Kidney (tissue), 14 donors: ENCODE data around the gene NASP. TPM values are rescaled to one million over a fixed set of nuclear protein-coding genes. Genes with fewer than 3 reads are reported as not detected.
A peak's percentile ranks its signal among the peaks of the same experiment; 100 is the strongest.

Experiments used
- DNase-seq, 5 donors: peaks; one replicate each; pipeline ENCODE4 v3.0.0-alpha.2; 2013 to 2020
- FAIRE-seq: peaks from 2 replicates; lab custom pipeline; 2012; peaks lifted over from hg19 to GRCh38; lab: Jason Lieb, UNC
- H3K27ac ChIP-seq, 2 donors: one replicate each; pipeline ENCODE4 v1.7.0; 2013; ENCODE audit warnings: low read depth in 2 of 2, low read length in 2 of 2, inconsistent platforms in 1 of 2
- H3K27me3 ChIP-seq: one replicate; pipeline ENCODE4 v1.7.1; 2013; ENCODE audit warnings: low read length, inconsistent platforms; ENCODE audit not compliant: control insufficient read depth, insufficient read depth
- H3K36me3 ChIP-seq, 3 donors: one replicate each; pipeline versions ENCODE4 v1.7.0 to v1.7.1; 2013; ENCODE audit warnings: low read length in 3 of 3, control low read depth in 1 of 3, inconsistent platforms in 1 of 3; ENCODE audit not compliant: insufficient read depth in 3 of 3, control insufficient read depth in 2 of 3
- H3K4me1 ChIP-seq, 3 donors: one replicate each; pipeline versions ENCODE4 v1.7.0 to v1.7.1; 2013; ENCODE audit warnings: low read length in 3 of 3, inconsistent platforms in 1 of 3, low read depth in 1 of 3; ENCODE audit not compliant: control insufficient read depth in 2 of 3, insufficient read depth in 2 of 3
- H3K4me3 ChIP-seq, 3 donors: one replicate each; pipeline versions ENCODE4 v1.7.0 to v1.8.1; 2013; ENCODE audit warnings: low read length in 3 of 3, control low read depth in 1 of 3, inconsistent platforms in 1 of 3
- H3K9ac ChIP-seq, 3 donors: one replicate each; pipeline versions ENCODE4 v1.7.0 to v1.7.1; 2013; ENCODE audit warnings: low read length in 3 of 3, control low read depth in 1 of 3, inconsistent platforms in 1 of 3
- H3K9me3 ChIP-seq, 3 donors: one replicate each; pipeline versions ENCODE4 v1.7.0 to v1.7.1; 2013; ENCODE audit warnings: low read length in 3 of 3, control low read depth in 1 of 3, inconsistent platforms in 1 of 3; ENCODE audit not compliant: control insufficient read depth in 2 of 3, insufficient read depth in 1 of 3
- CTCF ChIP-seq: IDR thresholded peaks from 3 replicates; pipeline ENCODE4 v1.5.1; 2012; ENCODE audit warnings: mild to moderate bottlenecking, moderate library complexity, borderline replicate concordance; ENCODE audit not compliant: insufficient read depth; ENCODE audit errors: extremely low read depth
- intact Hi-C: fragments of 100-400 bp; cut with DNase I; formaldehyde crosslinking; loops from one replicate; pipeline ENCODE4 v1.11.1; 2022
- polyA plus RNA-seq: library from polyadenylated mRNA; stranded (reverse); fragments of 350-450 nt; fragmentation: Illumina TruSeq; extraction: RNeasy Lipid Tissue Mini Kit (QIAGEN cat#74804); gene quantifications from one replicate; pipeline ENCODE4 v1.2.3, GENCODE V29; 2014; ENCODE audit warnings: low read depth, low replicate concordance; ENCODE audit not compliant: insufficient read depth
- total RNA-seq: library from RNA; stranded (reverse); fragmentation: NEBNext Ultra II Directional; extraction: Animal tissue kit (Norgen Biotek cat#: 25700); gene quantifications from one replicate; pipeline ENCODE4 v1.2.1, GENCODE V29; 2021
- donor health status: control.
- donor health status: control.
- donor health status: control.
- donor health status: control.
- donor health status: control.
- donor health status: DM: yes; HTN: yes; CAD: no.
- donor health status: Normal renal cell carcinoma (clear cell type).

The NASP gene
- total and polyA plus RNA-seq, 2 donors from 2014 or later: 49.5 to 51.6 TPM

- peak; percentile 46 to 81 (median 65) for DNase-seq
- peak overlapping the region in 1 of 2 donors; percentile 25 for H3K27ac ChIP-seq
- H3K9ac ChIP-seq: no peak overlapping the region
- H3K27me3 ChIP-seq: no peaks in the 10 kb centered on the region
- intact Hi-C loops: no loop called here
- no peaks in the 10 kb centered on the region for H3K36me3 ChIP-seq
- no peak for FAIRE-seq
- peak; percentile 2 for TF ChIP-seq CTCF
- H3K9me3 ChIP-seq: no peaks in the 10 kb centered on the region
- peaks cover 3 to 6% (median 3%) of the 10 kb centered on the region in 3 donors for H3K4me1 ChIP-seq
- peak overlapping the region; percentile 17 to 33 (median 20) for H3K4me3 ChIP-seq
These were observed 40.0 kb upstream of the NASP start for GRCh38 chr1:45543581-45544417.

- Histone ChIP-seq H3K36me3 (no peaks in the 10 kb centered on the region), H3K4me1 (peaks cover 3 to 6% (median 3%) of the 10 kb centered on the region in 3 donors), H3K4me3 (no peak overlapping the region), H3K27me3 (no peaks in the 10 kb centered on the region), H3K9ac (no peak overlapping the region), H3K27ac (no peak overlapping the region), H3K9me3 (no peaks in the 10 kb centered on the region)
- no peak for TF ChIP-seq CTCF
- no peak for DNase-seq
- no peak for FAIRE-seq
- intact Hi-C loops: no loop called here
These were observed 39.3 kb upstream of the NASP start for GRCh38 chr1:45544530-45544929.

GRCh38 chr1:45545019-45545493, 38.8 kb upstream of the NASP start:
- intact Hi-C loops: no loop called here
- Histone ChIP-seq H3K27ac (no peak overlapping the region), H3K27me3 (no peaks in the 10 kb centered on the region), H3K4me1 (peaks cover 3 to 6% (median 3%) of the 10 kb centered on the region in 3 donors), H3K36me3 (no peaks in the 10 kb centered on the region), H3K4me3 (no peak overlapping the region), H3K9me3 (no peaks in the 10 kb centered on the region), H3K9ac (no peak overlapping the region)
- DNase-seq (no peak), FAIRE-seq (no peak)
- TF ChIP-seq CTCF: no peak
